HepG2 (cell line): ENCODE measurements around the gene RAMP1.

ENCODE experiments used
- CREB1 ChIP-seq, 2 experiments: fragments of 450-650 bp in 1 of 2; IDR thresholded peaks; 2 replicates each; pipeline ENCODE4 v1.6.1; 2016 to 2017; ENCODE audit warnings: control low read depth in 1 of 2, mild to moderate bottlenecking in 1 of 2, missing compliant biosample characterization in 1 of 2, missing genetic modification characterization in 1 of 2
- CTCF ChIP-seq: sonication (generic); formaldehyde crosslinking; IDR thresholded peaks from 2 replicates; pipeline ENCODE4 v1.5.0; 2020; ENCODE audit warnings: mild to moderate bottlenecking, missing genetic modification reagents, moderate library complexity
- SPEN ChIP-seq: sonication (generic); formaldehyde crosslinking; IDR thresholded peaks from 2 replicates; pipeline ENCODE4 v1.5.1; 2020; ENCODE audit warnings: low read depth, mild to moderate bottlenecking, missing genetic modification reagents
- XBP1 ChIP-seq: sonication (generic); formaldehyde crosslinking; IDR thresholded peaks from 2 replicates; pipeline ENCODE4 v1.5.0; 2020; ENCODE audit warnings: missing genetic modification reagents
- ZNF18 ChIP-seq: sonication (generic); formaldehyde crosslinking; IDR thresholded peaks from 2 replicates; pipeline ENCODE4 v1.8.0; 2022; ENCODE audit warnings: mild to moderate bottlenecking, missing genetic modification reagents; ENCODE audit not compliant: insufficient replicate concordance
- ZNF749 ChIP-seq: sonication (generic); formaldehyde crosslinking; IDR thresholded peaks from 2 replicates; pipeline ENCODE4 v1.8.0; 2022; ENCODE audit warnings: mild to moderate bottlenecking, missing genetic modification reagents, moderate library complexity, borderline replicate concordance
- ZNF777 ChIP-seq: sonication (generic); formaldehyde crosslinking; IDR thresholded peaks from 2 replicates; pipeline ENCODE4 v1.4.0; 2020; ENCODE audit warnings: missing genetic modification reagents

- TF ChIP-seq ZNF777 (CRISPR knock-in tag): no peak
- no peak for TF ChIP-seq ZNF749
- TF ChIP-seq ZNF18 (CRISPR knock-in tag): no peak
- no peak for TF ChIP-seq XBP1 (CRISPR knock-in tag)
- no peak for TF ChIP-seq CREB1 (IDR thresholded peaks at IDR 0.05)
- TF ChIP-seq CREB1 (CRISPR knock-in tag; IDR thresholded peaks at IDR 0.05): no peak
- no peak for TF ChIP-seq CTCF
- TF ChIP-seq SPEN (CRISPR knock-in tag): no peak
These were observed 9.4 kb downstream of the RAMP1 start for GRCh38 chr2:237868631-237869342.
